ENCODE results near the gene ADCY5.

GRCh38 chr3:123236902-123237301 lies 212.0 kb downstream of the ADCY5 start:
- TF ChIP-seq JUN (IDR thresholded peaks at IDR 0.05) (no peak), CEBPB (IDR thresholded peaks at IDR 0.05) (no peak), POLR2A (IDR thresholded peaks at IDR 0.05; ENCODE audit: low read length) (no peak), JUNB (IDR thresholded peaks at IDR 0.05) (no peak), POLR2AphosphoS2 (conservative IDR thresholded peaks at IDR 0.05; ENCODE audit: low read length) (no peak)
- TF ChIP-seq, protein P1, sequence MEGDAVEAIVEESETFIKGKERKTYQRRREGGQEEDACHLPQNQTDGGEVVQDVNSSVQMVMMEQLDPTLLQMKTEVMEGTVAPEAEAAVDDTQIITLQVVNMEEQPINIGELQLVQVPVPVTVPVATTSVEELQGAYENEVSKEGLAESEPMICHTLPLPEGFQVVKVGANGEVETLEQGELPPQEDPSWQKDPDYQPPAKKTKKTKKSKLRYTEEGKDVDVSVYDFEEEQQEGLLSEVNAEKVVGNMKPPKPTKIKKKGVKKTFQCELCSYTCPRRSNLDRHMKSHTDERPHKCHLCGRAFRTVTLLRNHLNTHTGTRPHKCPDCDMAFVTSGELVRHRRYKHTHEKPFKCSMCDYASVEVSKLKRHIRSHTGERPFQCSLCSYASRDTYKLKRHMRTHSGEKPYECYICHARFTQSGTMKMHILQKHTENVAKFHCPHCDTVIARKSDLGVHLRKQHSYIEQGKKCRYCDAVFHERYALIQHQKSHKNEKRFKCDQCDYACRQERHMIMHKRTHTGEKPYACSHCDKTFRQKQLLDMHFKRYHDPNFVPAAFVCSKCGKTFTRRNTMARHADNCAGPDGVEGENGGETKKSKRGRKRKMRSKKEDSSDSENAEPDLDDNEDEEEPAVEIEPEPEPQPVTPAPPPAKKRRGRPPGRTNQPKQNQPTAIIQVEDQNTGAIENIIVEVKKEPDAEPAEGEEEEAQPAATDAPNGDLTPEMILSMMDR (IDR thresholded peaks at IDR 0.05): no peak

All from A549 (cell line).